T-cell (primary cell): ENCODE results near the gene RSPRY1. TPM values are rescaled to one million over a fixed set of nuclear protein-coding genes. Genes with fewer than 3 reads are reported as not detected.

ENCODE experiments used
- ATAC-seq, 4 experiments: fragments of 200-7000 bp in 3 of 4; fragments of 150-1000 bp in 1 of 4; cut with Tn5 transposase; replicated peaks in 1 of 4; 1 replicate in 3 of 4; 2 replicates in 1 of 4; pipeline ENCODE4 v1.10.0; 2021; ENCODE audit warnings: moderate library complexity in 3 of 4, mild to moderate bottlenecking in 2 of 4, moderate number of reproducible peaks in 1 of 4
- CTCF ChIA-PET, 2 donors: fragments of 300-600 bp; sonication (Branson Sonifier 250); formaldehyde crosslinking; loops; one replicate each; lab custom pipeline; 2022; ENCODE audit warnings: antibody characterized with exemption in 2 of 2; lab: Charles Lee
- POLR2A ChIA-PET, 2 donors: fragments of 300-600 bp; sonication (Branson Sonifier 250); formaldehyde crosslinking; loops; one replicate each; lab custom pipeline; 2022; ENCODE audit warnings: antibody characterized with exemption in 2 of 2; lab: Charles Lee
- DNase-seq, 35 experiments: peaks; one replicate each; pipeline versions ENCODE4 v3.0.0 to v3.0.0-alpha.2; 2013 to 2023
- H3K27ac ChIP-seq: one replicate; pipeline ENCODE4 v1.5.1; 2013; ENCODE audit warnings: low read length
- H3K27me3 ChIP-seq, 2 experiments: replicated peaks in 1 of 2; 1 replicate in 1 of 2; 2 replicates in 1 of 2; pipeline versions ENCODE4 v1.6.1 to v1.7.0; 2013; ENCODE audit warnings: low read length in 1 of 2, mixed read lengths in 1 of 2; ENCODE audit not compliant: control insufficient read depth in 2 of 2, insufficient read depth in 2 of 2; ENCODE audit errors: extremely low read depth in 1 of 2
- H3K36me3 ChIP-seq, 2 donors: 1 replicate in 1 of 2; 2 replicates in 1 of 2; pipeline versions ENCODE4 v1.6.1 to v1.7.0; 2013; ENCODE audit warnings: low read length in 1 of 2; ENCODE audit not compliant: control insufficient read depth in 2 of 2, insufficient read depth in 1 of 2; ENCODE audit errors: extremely low read depth in 1 of 2
- H3K4me1 ChIP-seq, 2 experiments: 1 replicate in 1 of 2; 2 replicates in 1 of 2; pipeline versions ENCODE4 v1.6.1 to v1.7.0; 2013; ENCODE audit warnings: low read length in 2 of 2, mixed read lengths in 1 of 2; ENCODE audit not compliant: insufficient read depth in 2 of 2, control insufficient read depth in 1 of 2; ENCODE audit errors: extremely low read depth in 1 of 2
- H3K4me3 ChIP-seq, 2 donors: 1 replicate in 1 of 2; 2 replicates in 1 of 2; pipeline versions ENCODE4 v1.5.1 to v1.7.0; 2013; ENCODE audit warnings: mild to moderate bottlenecking in 2 of 2, low read length in 1 of 2, moderate library complexity in 1 of 2; ENCODE audit not compliant: control insufficient read depth in 1 of 2; ENCODE audit errors: extremely low read depth in 1 of 2
- H3K9me3 ChIP-seq: 2 replicates; pipeline ENCODE4 v1.7.0; 2013
- H3K27ac Mint-ChIP-seq, 2 donors: one replicate each; pipeline ENCODE4 v1.8.0; 2020 to 2021; ENCODE audit warnings: mild to moderate bottlenecking in 2 of 2, mixed read lengths in 2 of 2
- H3K27me3 Mint-ChIP-seq, 2 donors: one replicate each; pipeline ENCODE4 v1.8.0; 2021 to 2022; ENCODE audit warnings: mixed read lengths in 2 of 2
- H3K36me3 Mint-ChIP-seq: one replicate; pipeline ENCODE4 v1.8.0; 2021; ENCODE audit warnings: mixed read lengths
- H3K4me1 Mint-ChIP-seq, 3 donors: one replicate each; pipeline ENCODE4 v1.8.0; 2020 to 2022; ENCODE audit warnings: mixed read lengths in 3 of 3, mild to moderate bottlenecking in 1 of 3
- H3K4me3 Mint-ChIP-seq, 3 donors: one replicate each; pipeline ENCODE4 v1.8.0; 2020 to 2022; ENCODE audit warnings: mild to moderate bottlenecking in 3 of 3, mixed read lengths in 3 of 3, moderate library complexity in 3 of 3
- H3K9me3 Mint-ChIP-seq, 3 donors: one replicate each; pipeline ENCODE4 v1.8.0; 2020 to 2022; ENCODE audit warnings: mixed read lengths in 3 of 3
- WGBS: methylation state at CpG from one replicate; pipeline ENCODE4 v1.1.5; 2013; ENCODE audit warnings: missing lambda C conversion rate; ENCODE audit not compliant: insufficient coverage; 5-methylcytosine and 5-hydroxymethylcytosine counted together
- total RNA-seq, 35 experiments: library from RNA in 6 of 35; stranded (reverse) in 6 of 35; fragments of 120-200 nt in 1 of 35; gene quantifications; one replicate each; pipeline versions ENCODE4 v1.2.1 to v1.2.4 and lab custom pipeline; 2013 to 2026

RSPRY1 gene
- total RNA-seq, 5 donors from 2014 or later (not counting 1 experiment from before 2014, with no cell fraction given): 25.0 to 32.0 (median 28.2) TPM

GRCh38 chr16:57256601-57257395, 70.7 kb downstream of the RSPRY1 start:
- no peaks in the 10 kb centered on the region for H3K9me3 ChIP-seq
- no peaks in the 10 kb centered on the region for H3K27me3 ChIP-seq
- Mint-ChIP-seq H3K36me3 (peaks cover 18% of the 10 kb centered on the region), H3K4me3 (no peak overlapping the region), H3K4me1 (peaks cover 9 to 18% (median 14%) of the 10 kb centered on the region in 3 donors), H3K9me3 (no peaks in the 10 kb centered on the region), H3K27ac (no peak overlapping the region), H3K27me3 (no peaks in the 10 kb centered on the region)
- CTCF ChIA-PET: interaction anchor here in 1 of 2 donors (0.5 kb wide), 1 partner anchor 18 kb away, joined by 4 read pairs; no protein-coding TSS in a partner anchor
- DNase-seq: no peak
- H3K4me1 ChIP-seq: peaks cover 5 to 19% of the 10 kb centered on the region in 2 experiments
- H3K27ac ChIP-seq: no peak overlapping the region
- no peak for ATAC-seq
- no peak overlapping the region for H3K4me3 ChIP-seq
- WGBS: 95% methylated on average over 10 of the region's 16 CpGs
- H3K36me3 ChIP-seq: peaks cover 2 to 29% of the 10 kb centered on the region in 2 donors
- POLR2A ChIA-PET: interaction anchor here in 1 of 2 donors (0.5 kb wide), 1 partner anchor 1400 kb away, joined by 6 read pairs; no protein-coding TSS in a partner anchor

- Mint-ChIP-seq H3K9me3 (no peaks in the 10 kb centered on the region), H3K4me1 (peaks cover 9 to 18% (median 14%) of the 10 kb centered on the region in 3 donors), H3K4me3 (no peak overlapping the region), H3K27me3 (no peaks in the 10 kb centered on the region), H3K27ac (peak overlapping the region in 1 of 2 donors; percentile 28), H3K36me3 (peaks cover 11% of the 10 kb centered on the region)
- Histone ChIP-seq H3K4me3 (no peak overlapping the region), H3K4me1 (peaks cover 5 to 19% of the 10 kb centered on the region in 2 experiments), H3K36me3 (peaks cover 2 to 22% of the 10 kb centered on the region in 2 donors), H3K9me3 (no peaks in the 10 kb centered on the region), H3K27ac (no peak overlapping the region), H3K27me3 (no peaks in the 10 kb centered on the region)
- DNase-seq (peak in 1 of 35 experiments; percentile 19), ATAC-seq (no peak)
- WGBS: 87% methylated on average over 10 of the region's 13 CpGs
- ChIA-PET POLR2A (no interaction called here), CTCF (no interaction called here)
Measured at GRCh38 chr16:57257455-57258070, 71.4 kb downstream of the RSPRY1 start.

DNA sequence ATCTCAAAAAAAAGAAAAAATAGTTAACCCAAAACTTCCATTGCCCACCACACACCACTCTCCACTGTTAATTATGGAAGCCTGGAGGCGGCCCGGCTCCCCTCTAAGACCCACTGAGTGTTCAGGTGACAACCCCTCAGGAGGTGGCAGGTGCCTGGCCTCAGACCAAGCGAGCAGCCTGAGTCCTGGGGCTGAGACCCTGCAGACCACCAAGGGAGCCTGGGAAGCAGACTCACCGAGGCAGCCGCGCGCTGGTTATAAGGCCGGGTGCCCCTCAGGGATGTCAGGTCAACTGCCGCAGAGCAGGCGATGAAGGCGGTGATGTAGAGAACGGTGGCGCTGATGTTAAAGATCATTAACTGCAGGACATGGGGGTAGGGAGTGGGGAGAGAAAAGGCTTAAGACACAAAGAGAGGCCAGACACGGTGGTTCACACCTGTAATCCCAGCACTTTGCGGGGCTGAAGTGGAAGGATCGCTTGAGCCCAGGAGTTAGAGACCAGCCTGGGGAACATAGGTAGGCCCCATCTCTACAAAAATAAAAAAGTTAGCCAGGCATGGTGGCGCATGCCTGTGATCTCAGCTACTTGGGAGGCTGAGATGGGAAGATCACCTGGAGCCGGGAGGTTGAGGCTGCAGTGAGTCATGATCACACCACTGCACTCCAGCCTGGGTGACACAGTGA, 72.2 kb downstream of the RSPRY1 start:
- H3K9me3 ChIP-seq: no peaks in the 10 kb centered on the region
- Mint-ChIP-seq H3K27me3 (no peaks in the 10 kb centered on the region), H3K4me3 (no peak overlapping the region), H3K9me3 (no peaks in the 10 kb centered on the region), H3K4me1 (peaks cover 9 to 21% (median 17%) of the 10 kb centered on the region in 3 donors), H3K36me3 (peaks cover 9% of the 10 kb centered on the region), H3K27ac (peak overlapping the region in 1 of 2 donors; percentile 16)
- peak in 1 of 35 experiments; percentile 18 for DNase-seq
- peaks cover 5 to 19% of the 10 kb centered on the region in 2 experiments for H3K4me1 ChIP-seq
- WGBS: 95% methylated on average over 18 of the region's 18 CpGs
- H3K4me3 ChIP-seq: no peak overlapping the region
- H3K36me3 ChIP-seq: peaks cover 2 to 14% of the 10 kb centered on the region in 2 donors
- CTCF ChIA-PET: interaction anchor here in 1 of 2 donors (0.6 kb wide), 1 partner anchor 865 kb away, joined by 3 read pairs; no protein-coding TSS in a partner anchor
- no peak for ATAC-seq
- POLR2A ChIA-PET: no interaction called here
- H3K27ac ChIP-seq: no peak overlapping the region
- H3K27me3 ChIP-seq: no peaks in the 10 kb centered on the region

DNA sequence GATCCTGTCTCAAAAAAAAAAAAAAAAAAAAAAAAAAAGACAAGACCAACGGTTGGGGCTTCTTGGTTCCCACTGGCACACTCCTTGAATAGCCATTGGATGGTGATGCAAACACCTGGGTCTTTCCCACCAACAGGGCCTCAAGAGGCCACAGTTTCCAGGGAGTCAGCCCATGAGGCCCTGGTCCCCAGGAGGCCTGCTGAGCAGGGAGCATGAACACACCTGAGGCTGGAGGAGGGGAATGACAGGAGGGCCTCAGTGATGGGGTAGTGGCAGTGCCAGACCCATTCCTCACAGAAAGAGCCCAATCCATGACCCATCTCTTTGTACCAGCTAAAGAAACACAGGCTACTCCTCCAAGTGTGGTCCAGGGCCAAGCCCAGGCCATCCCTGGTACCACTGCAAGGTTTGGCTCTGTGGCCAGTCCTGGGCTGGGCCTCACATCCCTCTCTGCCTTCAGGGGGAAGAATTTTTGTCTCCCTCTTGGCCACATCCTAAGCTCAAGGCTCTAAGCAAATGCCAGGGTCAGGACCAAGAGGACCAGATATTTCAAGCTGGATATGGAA, 72.9 kb downstream of the RSPRY1 start:
- Mint-ChIP-seq H3K27me3 (no peaks in the 10 kb centered on the region), H3K9me3 (no peaks in the 10 kb centered on the region), H3K4me1 (peaks cover 9 to 21% (median 17%) of the 10 kb centered on the region in 3 donors), H3K36me3 (peaks cover 9% of the 10 kb centered on the region), H3K4me3 (no peak overlapping the region), H3K27ac (peak overlapping the region; percentile 19 to 28)
- Histone ChIP-seq H3K9me3 (no peaks in the 10 kb centered on the region), H3K27me3 (no peaks in the 10 kb centered on the region), H3K27ac (no peak overlapping the region), H3K4me1 (peaks cover 5 to 22% of the 10 kb centered on the region in 2 experiments), H3K36me3 (peaks cover 2 to 9% of the 10 kb centered on the region in 2 donors), H3K4me3 (no peak overlapping the region)
- ATAC-seq (no peak), DNase-seq (peak in 1 of 35 experiments; percentile 2)
- POLR2A ChIA-PET: interaction anchor here in 1 of 2 donors (0.7 kb wide), 1 partner anchor 14 kb away, joined by 8 read pairs; the partner anchor contains the start of gene ARL2BP
- CTCF ChIA-PET: interaction anchor here in 1 of 2 donors (0.6 kb wide), 2 partner anchors 865 to 887 kb away, joined by 3 to 6 read pairs; no protein-coding TSS in a partner anchor
- WGBS: no CpG with 5 or more reads among the region's 1 CpG

GRCh38 chr16:57260294-57260929, 74.3 kb downstream of the RSPRY1 start:
- Histone ChIP-seq H3K4me1 (peaks cover 6 to 34% of the 10 kb centered on the region in 2 experiments), H3K9me3 (no peaks in the 10 kb centered on the region), H3K36me3 (peaks cover 0 to 6% of the 10 kb centered on the region in 2 donors), H3K27ac (no peak overlapping the region), H3K27me3 (no peaks in the 10 kb centered on the region), H3K4me3 (no peak overlapping the region)
- H3K4me3 Mint-ChIP-seq: peak overlapping the region; percentile 6 to 65 (median 13)
- H3K27me3 Mint-ChIP-seq: no peaks in the 10 kb centered on the region
- WGBS: 42% methylated on average over 13 of the region's 16 CpGs
- ChIA-PET POLR2A (no interaction called here), CTCF (interaction anchor here in 1 of 2 donors (0.6 kb wide), 1 partner anchor 167 kb away, joined by 3 read pairs; no protein-coding TSS in a partner anchor)
- ATAC-seq: peak; percentile 39 to 78 (median 69)
- H3K36me3 Mint-ChIP-seq: peaks cover 5% of the 10 kb centered on the region
- H3K9me3 Mint-ChIP-seq: no peaks in the 10 kb centered on the region
- peaks cover 14 to 31% (median 23%) of the 10 kb centered on the region in 3 donors for H3K4me1 Mint-ChIP-seq
- DNase-seq: peak in 10 of 35 experiments; percentile 12 to 55 (median 38)
- peak overlapping the region; percentile 88 to 89 for H3K27ac Mint-ChIP-seq
